GM12878 (cell line): ENCODE measurements around the gene TM7SF3. TPM values are rescaled to one million over a fixed set of nuclear protein-coding genes. Genes with fewer than 3 reads are reported as not detected.
A peak's percentile ranks its signal among the peaks of the same experiment; 100 is the strongest.

Experiments
- ATF7 ChIP-seq: fragments of 450-650 bp; IDR thresholded peaks from 2 replicates; pipeline ENCODE4 v1.6.1; 2016; ENCODE audit warnings: low read depth, mild to moderate bottlenecking
- CHD4 ChIP-seq: fragments of 200-600 bp; sonication (generic); IDR thresholded peaks from 2 replicates; pipeline ENCODE4 v1.6.1; 2016; ENCODE audit warnings: mild to moderate bottlenecking
- ESRRA ChIP-seq: IDR thresholded peaks from 2 replicates; pipeline ENCODE4 v1.6.1; 2012; ENCODE audit warnings: mild to moderate bottlenecking, low read length, improper control_type of control experiment
- KAT2A ChIP-seq: conservative IDR thresholded peaks from 2 replicates; pipeline ENCODE4 v1.6.1; 2011; ENCODE audit warnings: low read depth, low read length; ENCODE audit not compliant: control insufficient read depth
- KLF5 ChIP-seq: fragments of 450-650 bp; IDR thresholded peaks from 2 replicates; pipeline ENCODE4 v1.6.1; 2014; ENCODE audit warnings: mild to moderate bottlenecking; ENCODE audit not compliant: partially characterized antibody
- POU2F2 ChIP-seq: IDR thresholded peaks from 3 replicates; pipeline ENCODE4 v1.6.1; 2011; ENCODE audit warnings: low read depth, mild to moderate bottlenecking, low read length, borderline replicate concordance
- RUNX3 ChIP-seq: IDR thresholded peaks from 2 replicates; pipeline ENCODE4 v1.6.1; 2012; ENCODE audit warnings: low read length, inconsistent platforms
- SREBF1 ChIP-seq: IDR thresholded peaks from 2 replicates; pipeline ENCODE4 v1.6.1; 2012; ENCODE audit warnings: mild to moderate bottlenecking, low read length
- SREBF2 ChIP-seq: IDR thresholded peaks from 2 replicates; pipeline ENCODE4 v1.6.1; 2012; ENCODE audit warnings: mild to moderate bottlenecking, low read length
- SRF ChIP-seq, 2 experiments: IDR thresholded peaks; 2 replicates each; pipeline ENCODE4 v1.6.1; 2011; ENCODE audit warnings: low read depth in 2 of 2, low read length in 2 of 2, mild to moderate bottlenecking in 1 of 2, moderate library complexity in 1 of 2
- STAT3 ChIP-seq: IDR thresholded peaks from 2 replicates; pipeline ENCODE4 v1.6.1; 2011; ENCODE audit warnings: low read depth, low read length, improper control_type of control experiment
- SUZ12 ChIP-seq: fragments of 200-600 bp; sonication (generic); IDR thresholded peaks from one replicate; pipeline ENCODE4 v1.6.1; 2018; ENCODE audit warnings: antibody characterized with exemption, mild to moderate bottlenecking; ENCODE audit not compliant: unreplicated experiment
- TBL1XR1 ChIP-seq: IDR thresholded peaks from 2 replicates; pipeline ENCODE4 v1.6.1; 2012; ENCODE audit warnings: low read depth, low read length, improper control_type of control experiment
- TCF12 ChIP-seq: IDR thresholded peaks from 2 replicates; pipeline ENCODE4 v1.6.1; 2011; ENCODE audit warnings: low read depth, mild to moderate bottlenecking, low read length
- ZBED1 ChIP-seq: IDR thresholded peaks from 2 replicates; pipeline ENCODE4 v1.6.1; 2016; ENCODE audit warnings: borderline replicate concordance
- ZZZ3 ChIP-seq: IDR thresholded peaks from 2 replicates; pipeline ENCODE4 v1.6.1; 2011; ENCODE audit warnings: low read depth; ENCODE audit not compliant: control insufficient read depth, insufficient read length
- polyA plus RNA-seq, 11 experiments: library from polyadenylated mRNA; depleted of rRNA in 4 of 11; unstranded in 6 of 11; stranded (reverse) in 5 of 11; fragments of >200 nt; fragmentation: Nextera tagmentation in 4 of 11; fragmentation: Illumina TruSeq in 1 of 11; extraction: Ambion mirVana in 4 of 11; extraction: Trizol in 1 of 11; gene quantifications; 1 replicate in 1 of 11; 2 replicates in 10 of 11; pipeline versions ENCODE4 v1.2.1 to v1.2.3, GENCODE V29; 2011 to 2016; ENCODE audit warnings: inconsistent platforms in 2 of 11, missing spikeins in 2 of 11, low read depth in 1 of 11
- total RNA-seq, 4 experiments: library from RNA; depleted of rRNA in 3 of 4; stranded (reverse); fragments of >200 nt in 3 of 4; fragmentation: Illumina TruSeq in 1 of 4; extraction: Trizol in 1 of 4; gene quantifications; 2 replicates each; pipeline versions ENCODE4 v1.2.1 to v1.2.3, GENCODE V29; 2013 to 2021
- TF ChIP-seq, protein P1 (sequence below): fragments of 450-650 bp; IDR thresholded peaks from 2 replicates; pipeline ENCODE4 v1.6.1; 2016; ENCODE audit warnings: mild to moderate bottlenecking
- TF ChIP-seq, protein P2 (sequence below): fragments of 450-650 bp; formaldehyde crosslinking; IDR thresholded peaks from 2 replicates; pipeline ENCODE4 v1.4.0; 2020; ENCODE audit warnings: mild to moderate bottlenecking, moderate library complexity
- TF ChIP-seq, protein P3 (sequence below): fragments of 450-650 bp; IDR thresholded peaks from 2 replicates; pipeline ENCODE4 v1.6.1; 2014; ENCODE audit warnings: mild to moderate bottlenecking
- TF ChIP-seq, protein P4 (sequence below): IDR thresholded peaks from 2 replicates; pipeline ENCODE4 v1.6.1; 2012; ENCODE audit warnings: improper control_type of control experiment, low read depth, low read length; ENCODE audit not compliant: insufficient replicate concordance

Gene TM7SF3
- total and polyA plus RNA-seq, 10 of the 15 experiments (the other 5 are each of a cell fraction or from before 2014, with no cell fraction given) = 31.4 to 341 (median 74.8) TPM

DNA sequence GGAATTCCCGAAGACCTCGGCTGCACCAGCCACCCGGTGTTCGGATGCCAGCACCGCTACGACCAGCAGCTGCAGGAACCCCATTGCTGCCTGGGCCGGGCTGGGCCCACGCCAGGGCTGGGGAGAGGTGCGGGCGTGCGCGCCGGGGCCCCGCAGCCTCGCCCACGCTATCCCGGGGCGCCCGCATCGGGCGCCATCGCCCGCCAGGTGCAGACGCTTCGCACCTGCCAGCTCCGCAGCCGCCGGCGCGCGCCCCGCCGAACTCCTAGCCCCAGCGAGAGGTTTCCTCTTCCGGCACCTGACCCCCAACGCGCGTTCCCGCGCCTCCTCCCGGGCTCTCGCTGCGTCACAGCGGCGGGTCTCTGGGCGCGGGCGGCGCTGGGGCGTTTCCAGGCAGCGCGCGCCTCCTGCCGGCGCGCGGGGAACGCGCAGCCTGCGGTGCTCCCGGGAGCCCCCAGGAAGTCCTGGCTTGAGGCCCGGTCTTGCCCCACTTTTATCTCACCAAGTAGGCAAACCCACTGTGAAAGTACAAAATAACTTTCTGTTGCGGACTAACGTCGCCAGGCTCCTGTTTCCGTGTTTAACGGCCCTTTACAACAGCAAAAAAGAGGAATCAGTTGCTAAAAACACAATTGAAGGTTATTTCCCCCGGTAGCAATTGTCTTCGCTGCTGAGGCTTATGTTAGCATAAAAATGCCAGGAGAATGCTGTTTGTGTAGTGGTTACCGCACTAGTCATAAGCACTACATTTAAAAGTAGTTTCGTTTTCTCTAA, at the start of gene TM7SF3 (continued):
- TF ChIP-seq TBL1XR1 (peak; percentile 62; the same call in 1 of the 2 replicates), RUNX3 (peak; percentile 80), CHD4 (no peak), SREBF2 (no peak), SRF (IDR thresholded peaks at IDR 0.05; ENCODE audit: low read depth in 2 of 2, low read length in 2 of 2) (no peak), ZBED1 (peak; percentile 50; the same call in 1 of the 2 replicates), KAT2A (no peak), SREBF1 (no peak), ESRRA (no peak; the same call in 1 of the 2 replicates), TCF12 (peak; percentile 95), SUZ12 (no peak), ZZZ3 (no peak), KLF5 (peak; percentile 48), STAT3 (no peak), ATF7 (no peak), POU2F2 (0 out of 3 replicates have a peak, but pooled peaks have one; percentile 38)
- TF ChIP-seq, protein P1, sequence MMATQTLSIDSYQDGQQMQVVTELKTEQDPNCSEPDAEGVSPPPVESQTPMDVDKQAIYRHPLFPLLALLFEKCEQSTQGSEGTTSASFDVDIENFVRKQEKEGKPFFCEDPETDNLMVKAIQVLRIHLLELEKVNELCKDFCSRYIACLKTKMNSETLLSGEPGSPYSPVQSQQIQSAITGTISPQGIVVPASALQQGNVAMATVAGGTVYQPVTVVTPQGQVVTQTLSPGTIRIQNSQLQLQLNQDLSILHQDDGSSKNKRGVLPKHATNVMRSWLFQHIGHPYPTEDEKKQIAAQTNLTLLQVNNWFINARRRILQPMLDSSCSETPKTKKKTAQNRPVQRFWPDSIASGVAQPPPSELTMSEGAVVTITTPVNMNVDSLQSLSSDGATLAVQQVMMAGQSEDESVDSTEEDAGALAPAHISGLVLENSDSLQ = no peak
- TF ChIP-seq, protein P2, sequence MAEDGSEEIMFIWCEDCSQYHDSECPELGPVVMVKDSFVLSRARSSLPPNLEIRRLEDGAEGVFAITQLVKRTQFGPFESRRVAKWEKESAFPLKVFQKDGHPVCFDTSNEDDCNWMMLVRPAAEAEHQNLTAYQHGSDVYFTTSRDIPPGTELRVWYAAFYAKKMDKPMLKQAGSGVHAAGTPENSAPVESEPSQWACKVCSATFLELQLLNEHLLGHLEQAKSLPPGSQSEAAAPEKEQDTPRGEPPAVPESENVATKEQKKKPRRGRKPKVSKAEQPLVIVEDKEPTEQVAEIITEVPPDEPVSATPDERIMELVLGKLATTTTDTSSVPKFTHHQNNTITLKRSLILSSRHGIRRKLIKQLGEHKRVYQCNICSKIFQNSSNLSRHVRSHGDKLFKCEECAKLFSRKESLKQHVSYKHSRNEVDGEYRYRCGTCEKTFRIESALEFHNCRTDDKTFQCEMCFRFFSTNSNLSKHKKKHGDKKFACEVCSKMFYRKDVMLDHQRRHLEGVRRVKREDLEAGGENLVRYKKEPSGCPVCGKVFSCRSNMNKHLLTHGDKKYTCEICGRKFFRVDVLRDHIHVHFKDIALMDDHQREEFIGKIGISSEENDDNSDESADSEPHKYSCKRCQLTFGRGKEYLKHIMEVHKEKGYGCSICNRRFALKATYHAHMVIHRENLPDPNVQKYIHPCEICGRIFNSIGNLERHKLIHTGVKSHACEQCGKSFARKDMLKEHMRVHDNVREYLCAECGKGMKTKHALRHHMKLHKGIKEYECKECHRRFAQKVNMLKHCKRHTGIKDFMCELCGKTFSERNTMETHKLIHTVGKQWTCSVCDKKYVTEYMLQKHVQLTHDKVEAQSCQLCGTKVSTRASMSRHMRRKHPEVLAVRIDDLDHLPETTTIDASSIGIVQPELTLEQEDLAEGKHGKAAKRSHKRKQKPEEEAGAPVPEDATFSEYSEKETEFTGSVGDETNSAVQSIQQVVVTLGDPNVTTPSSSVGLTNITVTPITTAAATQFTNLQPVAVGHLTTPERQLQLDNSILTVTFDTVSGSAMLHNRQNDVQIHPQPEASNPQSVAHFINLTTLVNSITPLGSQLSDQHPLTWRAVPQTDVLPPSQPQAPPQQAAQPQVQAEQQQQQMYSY (CRISPR knock-in tag) = no peak
- TF ChIP-seq, protein P3, sequence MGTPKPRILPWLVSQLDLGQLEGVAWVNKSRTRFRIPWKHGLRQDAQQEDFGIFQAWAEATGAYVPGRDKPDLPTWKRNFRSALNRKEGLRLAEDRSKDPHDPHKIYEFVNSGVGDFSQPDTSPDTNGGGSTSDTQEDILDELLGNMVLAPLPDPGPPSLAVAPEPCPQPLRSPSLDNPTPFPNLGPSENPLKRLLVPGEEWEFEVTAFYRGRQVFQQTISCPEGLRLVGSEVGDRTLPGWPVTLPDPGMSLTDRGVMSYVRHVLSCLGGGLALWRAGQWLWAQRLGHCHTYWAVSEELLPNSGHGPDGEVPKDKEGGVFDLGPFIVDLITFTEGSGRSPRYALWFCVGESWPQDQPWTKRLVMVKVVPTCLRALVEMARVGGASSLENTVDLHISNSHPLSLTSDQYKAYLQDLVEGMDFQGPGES = 0 out of 2 replicates have a peak, but pooled peaks have one; percentile 27
- TF ChIP-seq, protein P4, sequence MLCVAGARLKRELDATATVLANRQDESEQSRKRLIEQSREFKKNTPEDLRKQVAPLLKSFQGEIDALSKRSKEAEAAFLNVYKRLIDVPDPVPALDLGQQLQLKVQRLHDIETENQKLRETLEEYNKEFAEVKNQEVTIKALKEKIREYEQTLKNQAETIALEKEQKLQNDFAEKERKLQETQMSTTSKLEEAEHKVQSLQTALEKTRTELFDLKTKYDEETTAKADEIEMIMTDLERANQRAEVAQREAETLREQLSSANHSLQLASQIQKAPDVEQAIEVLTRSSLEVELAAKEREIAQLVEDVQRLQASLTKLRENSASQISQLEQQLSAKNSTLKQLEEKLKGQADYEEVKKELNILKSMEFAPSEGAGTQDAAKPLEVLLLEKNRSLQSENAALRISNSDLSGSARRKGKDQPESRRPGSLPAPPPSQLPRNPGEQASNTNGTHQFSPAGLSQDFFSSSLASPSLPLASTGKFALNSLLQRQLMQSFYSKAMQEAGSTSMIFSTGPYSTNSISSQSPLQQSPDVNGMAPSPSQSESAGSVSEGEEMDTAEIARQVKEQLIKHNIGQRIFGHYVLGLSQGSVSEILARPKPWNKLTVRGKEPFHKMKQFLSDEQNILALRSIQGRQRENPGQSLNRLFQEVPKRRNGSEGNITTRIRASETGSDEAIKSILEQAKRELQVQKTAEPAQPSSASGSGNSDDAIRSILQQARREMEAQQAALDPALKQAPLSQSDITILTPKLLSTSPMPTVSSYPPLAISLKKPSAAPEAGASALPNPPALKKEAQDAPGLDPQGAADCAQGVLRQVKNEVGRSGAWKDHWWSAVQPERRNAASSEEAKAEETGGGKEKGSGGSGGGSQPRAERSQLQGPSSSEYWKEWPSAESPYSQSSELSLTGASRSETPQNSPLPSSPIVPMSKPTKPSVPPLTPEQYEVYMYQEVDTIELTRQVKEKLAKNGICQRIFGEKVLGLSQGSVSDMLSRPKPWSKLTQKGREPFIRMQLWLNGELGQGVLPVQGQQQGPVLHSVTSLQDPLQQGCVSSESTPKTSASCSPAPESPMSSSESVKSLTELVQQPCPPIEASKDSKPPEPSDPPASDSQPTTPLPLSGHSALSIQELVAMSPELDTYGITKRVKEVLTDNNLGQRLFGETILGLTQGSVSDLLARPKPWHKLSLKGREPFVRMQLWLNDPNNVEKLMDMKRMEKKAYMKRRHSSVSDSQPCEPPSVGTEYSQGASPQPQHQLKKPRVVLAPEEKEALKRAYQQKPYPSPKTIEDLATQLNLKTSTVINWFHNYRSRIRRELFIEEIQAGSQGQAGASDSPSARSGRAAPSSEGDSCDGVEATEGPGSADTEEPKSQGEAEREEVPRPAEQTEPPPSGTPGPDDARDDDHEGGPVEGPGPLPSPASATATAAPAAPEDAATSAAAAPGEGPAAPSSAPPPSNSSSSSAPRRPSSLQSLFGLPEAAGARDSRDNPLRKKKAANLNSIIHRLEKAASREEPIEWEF = no peak
